HepG2 (cell line): ENCODE data around the gene GPR37L1. TPM values are rescaled to one million over a fixed set of nuclear protein-coding genes. Genes with fewer than 3 reads are reported as not detected.

Source experiments
- AKNA ChIP-seq: sonication (generic); formaldehyde crosslinking; IDR thresholded peaks from 2 replicates; pipeline ENCODE4 v1.4.0; 2020; ENCODE audit warnings: missing genetic modification reagents, borderline replicate concordance
- FOXO4 ChIP-seq: sonication (generic); formaldehyde crosslinking; conservative IDR thresholded peaks from 2 replicates; pipeline ENCODE4 v1.8.1; 2023; ENCODE audit warnings: missing genetic modification reagents
- HNRNPL ChIP-seq: fragments of 200-400 bp; formaldehyde crosslinking; IDR thresholded peaks from 2 replicates; pipeline ENCODE4 v1.6.1; 2017; ENCODE audit warnings: mild to moderate bottlenecking, low read depth, low read length
- PRMT3 ChIP-seq: sonication (generic); formaldehyde crosslinking; IDR thresholded peaks from 2 replicates; pipeline ENCODE4 v1.8.1; 2022; ENCODE audit warnings: low read depth, mild to moderate bottlenecking, moderate library complexity, missing genetic modification reagents, borderline replicate concordance
- ZFP36L1 ChIP-seq: sonication (generic); formaldehyde crosslinking; IDR thresholded peaks from 2 replicates; pipeline ENCODE4 v1.8.0; 2022; ENCODE audit warnings: mild to moderate bottlenecking, missing genetic modification reagents, moderate library complexity
- polyA plus RNA-seq, 8 experiments: library from polyadenylated mRNA; depleted of rRNA in 3 of 8; stranded (reverse) in 7 of 8; unstranded in 1 of 8; fragments of >200 nt; fragmentation: Illumina TruSeq in 4 of 8; extraction: Trizol in 4 of 8; gene quantifications; 2 replicates each; pipeline versions ENCODE4 v1.2.1 to v1.2.3, GENCODE V29; 2011 to 2016; ENCODE audit warnings: low read depth in 4 of 8, missing spikeins in 1 of 8, mixed read lengths in 1 of 8; ENCODE audit not compliant: insufficient read depth in 1 of 8
- total RNA-seq, 5 experiments: library from RNA; depleted of rRNA; stranded (reverse); fragments of >200 nt; fragmentation: Illumina TruSeq; extraction: Trizol; gene quantifications; 2 replicates each; pipeline ENCODE4 v1.2.3, GENCODE V29; 2016; ENCODE audit warnings: low read depth in 1 of 5
- TF ChIP-seq, protein P1 (sequence below), 2 experiments: sonication (generic) in 1 of 2; formaldehyde crosslinking in 1 of 2; IDR thresholded peaks; 2 replicates each; pipeline versions ENCODE4 v1.4.0 to v1.6.1; 2016 to 2020; ENCODE audit warnings: borderline replicate concordance in 1 of 2, low read depth in 1 of 2, mild to moderate bottlenecking in 1 of 2, missing genetic modification reagents in 1 of 2
- TF ChIP-seq, protein P2 (sequence below): sonication (generic); formaldehyde crosslinking; IDR thresholded peaks from 2 replicates; pipeline ENCODE4 v1.8.0; 2022; ENCODE audit warnings: missing genetic modification reagents, mild to moderate bottlenecking, borderline replicate concordance
- TF ChIP-seq, protein P3 (sequence below): sonication (generic); formaldehyde crosslinking; IDR thresholded peaks from 2 replicates; pipeline ENCODE4 v1.5.1; 2020; ENCODE audit warnings: missing genetic modification reagents, mild to moderate bottlenecking, borderline replicate concordance
- TF ChIP-seq, protein P4 (sequence below): sonication (generic); formaldehyde crosslinking; IDR thresholded peaks from 2 replicates; pipeline ENCODE4 v1.4.0; 2020; ENCODE audit warnings: missing genetic modification reagents, borderline replicate concordance

GPR37L1 gene
- total and polyA plus RNA-seq, 2 of the 13 experiments (the other 11 are each of a cell fraction or from before 2014, with no cell fraction given): 0.13 TPM; not detected in 1

GRCh38 chr1:202085682-202086373 lies 36.9 kb upstream of the GPR37L1 start (continued):
- TF ChIP-seq FOXO4 (CRISPR knock-in tag) (no peak), AKNA (no peak), ZFP36L1 (CRISPR knock-in tag) (peak; percentile 56), PRMT3 (CRISPR knock-in tag) (no peak), HNRNPL (0 out of 2 replicates have a peak, but pooled peaks have one; percentile 12)
- TF ChIP-seq, protein P1, sequence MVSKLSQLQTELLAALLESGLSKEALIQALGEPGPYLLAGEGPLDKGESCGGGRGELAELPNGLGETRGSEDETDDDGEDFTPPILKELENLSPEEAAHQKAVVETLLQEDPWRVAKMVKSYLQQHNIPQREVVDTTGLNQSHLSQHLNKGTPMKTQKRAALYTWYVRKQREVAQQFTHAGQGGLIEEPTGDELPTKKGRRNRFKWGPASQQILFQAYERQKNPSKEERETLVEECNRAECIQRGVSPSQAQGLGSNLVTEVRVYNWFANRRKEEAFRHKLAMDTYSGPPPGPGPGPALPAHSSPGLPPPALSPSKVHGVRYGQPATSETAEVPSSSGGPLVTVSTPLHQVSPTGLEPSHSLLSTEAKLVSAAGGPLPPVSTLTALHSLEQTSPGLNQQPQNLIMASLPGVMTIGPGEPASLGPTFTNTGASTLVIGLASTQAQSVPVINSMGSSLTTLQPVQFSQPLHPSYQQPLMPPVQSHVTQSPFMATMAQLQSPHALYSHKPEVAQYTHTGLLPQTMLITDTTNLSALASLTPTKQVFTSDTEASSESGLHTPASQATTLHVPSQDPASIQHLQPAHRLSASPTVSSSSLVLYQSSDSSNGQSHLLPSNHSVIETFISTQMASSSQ (IDR thresholded peaks at IDR 0.05; ENCODE audit: low read depth): peak; percentile 51; the same call in 1 of the 2 replicates
- TF ChIP-seq, protein P1 (CRISPR knock-in tag; IDR thresholded peaks at IDR 0.05; ENCODE audit: borderline replicate concordance): peak; percentile 29; the same call in 1 of the 2 replicates
- TF ChIP-seq, protein P2, sequence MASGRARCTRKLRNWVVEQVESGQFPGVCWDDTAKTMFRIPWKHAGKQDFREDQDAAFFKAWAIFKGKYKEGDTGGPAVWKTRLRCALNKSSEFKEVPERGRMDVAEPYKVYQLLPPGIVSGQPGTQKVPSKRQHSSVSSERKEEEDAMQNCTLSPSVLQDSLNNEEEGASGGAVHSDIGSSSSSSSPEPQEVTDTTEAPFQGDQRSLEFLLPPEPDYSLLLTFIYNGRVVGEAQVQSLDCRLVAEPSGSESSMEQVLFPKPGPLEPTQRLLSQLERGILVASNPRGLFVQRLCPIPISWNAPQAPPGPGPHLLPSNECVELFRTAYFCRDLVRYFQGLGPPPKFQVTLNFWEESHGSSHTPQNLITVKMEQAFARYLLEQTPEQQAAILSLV (CRISPR knock-in tag): no peak; the same call in 1 of the 2 replicates
- TF ChIP-seq, protein P3, sequence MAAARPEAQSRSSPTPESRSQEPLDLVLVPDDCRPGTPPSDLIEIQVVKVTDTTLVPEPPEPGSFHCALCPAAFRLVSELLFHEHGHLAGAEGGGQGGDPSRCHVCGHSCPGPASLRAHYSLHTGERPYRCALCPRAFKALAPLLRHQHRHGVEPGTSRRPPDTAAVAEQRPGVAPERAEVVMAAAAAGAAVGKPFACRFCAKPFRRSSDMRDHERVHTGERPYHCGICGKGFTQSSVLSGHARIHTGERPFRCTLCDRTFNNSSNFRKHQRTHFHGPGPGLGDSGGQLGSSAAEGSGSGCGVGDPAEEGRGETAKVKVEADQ (CRISPR knock-in tag): no peak
- TF ChIP-seq, protein P4, sequence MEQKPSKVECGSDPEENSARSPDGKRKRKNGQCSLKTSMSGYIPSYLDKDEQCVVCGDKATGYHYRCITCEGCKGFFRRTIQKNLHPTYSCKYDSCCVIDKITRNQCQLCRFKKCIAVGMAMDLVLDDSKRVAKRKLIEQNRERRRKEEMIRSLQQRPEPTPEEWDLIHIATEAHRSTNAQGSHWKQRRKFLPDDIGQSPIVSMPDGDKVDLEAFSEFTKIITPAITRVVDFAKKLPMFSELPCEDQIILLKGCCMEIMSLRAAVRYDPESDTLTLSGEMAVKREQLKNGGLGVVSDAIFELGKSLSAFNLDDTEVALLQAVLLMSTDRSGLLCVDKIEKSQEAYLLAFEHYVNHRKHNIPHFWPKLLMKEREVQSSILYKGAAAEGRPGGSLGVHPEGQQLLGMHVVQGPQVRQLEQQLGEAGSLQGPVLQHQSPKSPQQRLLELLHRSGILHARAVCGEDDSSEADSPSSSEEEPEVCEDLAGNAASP (CRISPR knock-in tag): no peak; the same call in 1 of the 2 replicates
